ENCODE data around the gene PLEKHA6. TPM values are rescaled to one million over a fixed set of nuclear protein-coding genes. Genes with fewer than 3 reads are reported as not detected.

PLEKHA6 gene
- total and polyA plus RNA-seq, 2 donors (not counting 1 experiment from before 2014, with no cell fraction given): 0.31 to 0.47 TPM

DNA sequence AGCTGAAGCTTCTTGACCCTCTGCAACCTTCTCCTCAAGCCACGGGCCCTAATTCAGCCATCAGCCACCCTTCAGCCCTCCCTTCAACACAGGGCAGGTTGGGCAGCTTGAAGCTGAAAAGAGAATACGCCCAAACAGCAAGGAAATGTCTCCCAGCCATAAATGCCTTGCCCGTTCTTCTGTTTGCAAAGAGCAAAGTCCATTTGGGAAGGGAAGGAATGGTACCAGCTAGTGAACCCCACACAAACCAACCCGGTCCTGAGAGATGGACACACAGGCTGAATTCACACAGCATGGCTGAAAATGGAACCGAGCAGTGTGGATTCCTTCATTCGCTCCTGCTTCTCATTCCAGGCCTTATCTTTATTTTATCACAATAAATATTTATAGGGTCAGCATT is 11.5 kb downstream of the PLEKHA6 start:
- H3K27ac Mint-ChIP-seq: no peak overlapping the region
- 60% methylated on average over 2 of the region's 6 CpGs for WGBS (ENCODE audit: insufficient coverage)
- intact Hi-C loops (cut with micrococcal nuclease): no loop called here
- H3K27me3 Mint-ChIP-seq: peaks cover 24% of the 10 kb centered on the region
- no peaks in the 10 kb centered on the region for H3K36me3 ChIP-seq (replicated peaks in 1 of 2; ENCODE audit: control extremely low read depth in 1 of 2, control insufficient read depth in 1 of 2, extremely low read depth in 1 of 2, insufficient read depth in 2 of 2, low read length in 1 of 2)
- ChIA-PET CTCF (no interaction called here), POLR2A (no interaction called here)
- no peaks in the 10 kb centered on the region for H3K4me1 ChIP-seq (ENCODE audit: control insufficient read depth in 2 of 2, insufficient read depth in 2 of 2, low read length in 2 of 2)
- no peak overlapping the region for H3K4me3 Mint-ChIP-seq
- H3K27ac ChIP-seq (ENCODE audit: low read length in 2 of 2): no peak overlapping the region
- peaks cover 0 to 9% (median 0%) of the 10 kb centered on the region in 4 experiments for H3K27me3 ChIP-seq (replicated peaks in 1 of 4; ENCODE audit: control extremely low read depth in 1 of 4, control insufficient read depth in 3 of 4, insufficient read depth in 4 of 4, low read length in 3 of 4)
- H3K9me3 ChIP-seq (ENCODE audit: control extremely low read depth in 1 of 3, control insufficient read depth in 2 of 3, insufficient read depth in 1 of 3, low read length in 2 of 3): no peaks in the 10 kb centered on the region
- TF ChIP-seq EZH2 (IDR thresholded peaks at IDR 0.05; ENCODE audit: borderline replicate concordance, insufficient read depth, low read depth, low read length, poor library complexity, severe bottlenecking) (no peak), CTCF (IDR thresholded peaks at IDR 0.05) (no peak)
- H4K20me1 ChIP-seq (ENCODE audit: control insufficient read depth, insufficient read depth, low read length, poor library complexity, severe bottlenecking): no peaks in the 10 kb centered on the region
- no peaks in the 10 kb centered on the region for H3K9me3 Mint-ChIP-seq (ENCODE audit: insufficient read depth)
- no peak for DNase-seq
- ATAC-seq (ENCODE audit: low read depth): no peak
- H3K4me2 ChIP-seq (replicated peaks; ENCODE audit: low read depth, low read length, poor library complexity, severe bottlenecking): no peak overlapping the region
- H3K79me2 ChIP-seq (ENCODE audit: control insufficient read depth, insufficient read depth, low read length): no peaks in the 10 kb centered on the region
- H2AFZ ChIP-seq (ENCODE audit: insufficient read depth, low read depth, low read length, poor library complexity, severe bottlenecking): no peak overlapping the region
- H3K4me3 ChIP-seq (ENCODE audit: control extremely low read depth in 1 of 5, extremely low read depth in 1 of 5, insufficient read depth in 1 of 5, low read depth in 2 of 5, low read length in 4 of 5): no peak overlapping the region
- H3K9ac ChIP-seq (ENCODE audit: low read length): no peak overlapping the region
- no peaks in the 10 kb centered on the region for H3K4me1 Mint-ChIP-seq

DNA sequence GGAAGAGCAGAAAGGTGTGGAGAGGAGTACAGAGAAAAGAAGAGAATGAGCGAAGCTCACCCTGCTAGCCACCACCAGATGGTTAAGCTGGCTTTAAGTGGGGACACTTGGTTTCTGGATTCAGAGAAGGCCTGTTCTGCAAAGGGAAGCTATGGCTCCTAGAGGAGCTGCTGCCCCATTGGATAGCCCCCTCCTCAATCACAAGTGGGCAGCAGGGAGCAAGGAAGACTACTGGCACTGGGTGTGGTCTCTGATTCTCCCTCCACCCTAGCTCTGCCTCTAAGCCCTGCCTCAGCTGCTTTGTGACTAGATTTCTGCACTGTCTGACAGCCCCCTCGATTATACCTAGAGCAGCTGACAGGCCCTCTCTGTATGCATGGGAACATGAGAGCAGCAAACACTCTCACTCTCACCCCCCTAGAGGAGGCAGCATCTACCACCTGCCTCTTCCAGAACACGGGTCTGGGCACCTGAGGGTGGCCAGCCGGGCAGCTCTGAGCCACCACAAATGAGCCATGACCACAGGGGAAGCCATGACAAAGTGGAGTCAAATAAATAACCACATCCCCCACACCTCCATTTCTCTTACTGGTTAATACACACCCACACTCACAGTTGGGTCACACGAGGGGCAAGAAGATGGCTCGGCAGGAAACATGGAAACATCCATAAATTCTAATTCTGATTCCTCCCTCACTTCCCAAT is 13.6 kb downstream of the PLEKHA6 start:
- H3K9me3 ChIP-seq (ENCODE audit: control extremely low read depth in 1 of 3, control insufficient read depth in 2 of 3, insufficient read depth in 1 of 3, low read length in 2 of 3): no peaks in the 10 kb centered on the region
- DNase-seq (no peak), ATAC-seq (ENCODE audit: low read depth) (no peak)
- no peak overlapping the region for H3K4me3 Mint-ChIP-seq
- POLR2A ChIA-PET: no interaction called here
- TF ChIP-seq CTCF (IDR thresholded peaks at IDR 0.05) (no peak), EZH2 (IDR thresholded peaks at IDR 0.05; ENCODE audit: borderline replicate concordance, insufficient read depth, low read depth, low read length, poor library complexity, severe bottlenecking) (no peak)
- H3K4me1 ChIP-seq (ENCODE audit: control insufficient read depth in 2 of 2, insufficient read depth in 2 of 2, low read length in 2 of 2): no peaks in the 10 kb centered on the region
- peaks cover 0 to 5% (median 0%) of the 10 kb centered on the region in 4 experiments for H3K27me3 ChIP-seq (replicated peaks in 1 of 4; ENCODE audit: control extremely low read depth in 1 of 4, control insufficient read depth in 3 of 4, insufficient read depth in 4 of 4, low read length in 3 of 4)
- H3K36me3 ChIP-seq (replicated peaks in 1 of 2; ENCODE audit: control extremely low read depth in 1 of 2, control insufficient read depth in 1 of 2, extremely low read depth in 1 of 2, insufficient read depth in 2 of 2, low read length in 1 of 2): no peaks in the 10 kb centered on the region
- no peaks in the 10 kb centered on the region for H4K20me1 ChIP-seq (ENCODE audit: control insufficient read depth, insufficient read depth, low read length, poor library complexity, severe bottlenecking)
- H3K27ac Mint-ChIP-seq: no peak overlapping the region
- no peaks in the 10 kb centered on the region for H3K79me2 ChIP-seq (ENCODE audit: control insufficient read depth, insufficient read depth, low read length)
- intact Hi-C loops (cut with micrococcal nuclease): no loop called here
- no peaks in the 10 kb centered on the region for H3K4me1 Mint-ChIP-seq
- no peak overlapping the region for H3K9ac ChIP-seq (ENCODE audit: low read length)
- H3K9me3 Mint-ChIP-seq (ENCODE audit: insufficient read depth): no peaks in the 10 kb centered on the region
- no peak overlapping the region for H3K27ac ChIP-seq (ENCODE audit: low read length in 2 of 2)
- H3K27me3 Mint-ChIP-seq: peaks cover 27% of the 10 kb centered on the region
- H3K4me2 ChIP-seq (replicated peaks; ENCODE audit: low read depth, low read length, poor library complexity, severe bottlenecking): no peak overlapping the region
- WGBS (ENCODE audit: insufficient coverage): 67% methylated on average over 5 of the region's 6 CpGs
- CTCF ChIA-PET: no interaction called here
- H3K4me3 ChIP-seq (ENCODE audit: control extremely low read depth in 1 of 5, extremely low read depth in 1 of 5, insufficient read depth in 1 of 5, low read depth in 2 of 5, low read length in 4 of 5): no peak overlapping the region
- no peak overlapping the region for H2AFZ ChIP-seq (ENCODE audit: insufficient read depth, low read depth, low read length, poor library complexity, severe bottlenecking)
